Measurements from ENCODE around the gene ITPK1.

DNA sequence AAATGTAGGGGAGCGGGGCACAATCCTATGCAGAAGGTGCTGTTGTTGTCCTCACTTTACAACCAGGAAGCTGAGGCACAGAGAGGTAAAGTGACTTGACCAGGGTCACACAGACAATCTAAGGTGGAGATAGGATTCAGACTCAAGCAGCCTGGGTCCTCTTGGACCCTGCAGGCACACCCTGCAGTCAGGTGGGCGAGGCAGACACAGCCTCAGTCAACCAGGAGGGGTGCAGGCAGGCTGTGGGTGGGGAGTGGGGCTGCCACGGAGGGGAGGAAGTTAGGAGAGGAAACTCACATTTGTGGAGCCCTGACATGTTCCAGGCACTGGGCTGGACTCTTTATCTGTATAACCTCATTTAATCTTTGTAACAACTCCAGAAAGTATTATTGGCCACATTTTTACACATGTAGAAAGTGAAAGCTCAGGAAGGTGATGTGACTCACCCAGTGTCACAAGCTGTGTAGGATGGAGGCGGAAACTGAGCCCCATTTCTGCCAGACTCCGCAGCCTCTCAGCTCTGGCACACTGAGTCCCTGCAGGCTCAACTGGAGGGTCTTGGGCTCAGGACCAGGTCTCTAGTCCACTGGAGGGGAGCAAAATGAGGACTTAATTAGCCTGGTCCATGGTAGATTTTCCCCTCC is 217.7 kb downstream of the ITPK1 start:
- TF ChIP-seq, protein P1, sequence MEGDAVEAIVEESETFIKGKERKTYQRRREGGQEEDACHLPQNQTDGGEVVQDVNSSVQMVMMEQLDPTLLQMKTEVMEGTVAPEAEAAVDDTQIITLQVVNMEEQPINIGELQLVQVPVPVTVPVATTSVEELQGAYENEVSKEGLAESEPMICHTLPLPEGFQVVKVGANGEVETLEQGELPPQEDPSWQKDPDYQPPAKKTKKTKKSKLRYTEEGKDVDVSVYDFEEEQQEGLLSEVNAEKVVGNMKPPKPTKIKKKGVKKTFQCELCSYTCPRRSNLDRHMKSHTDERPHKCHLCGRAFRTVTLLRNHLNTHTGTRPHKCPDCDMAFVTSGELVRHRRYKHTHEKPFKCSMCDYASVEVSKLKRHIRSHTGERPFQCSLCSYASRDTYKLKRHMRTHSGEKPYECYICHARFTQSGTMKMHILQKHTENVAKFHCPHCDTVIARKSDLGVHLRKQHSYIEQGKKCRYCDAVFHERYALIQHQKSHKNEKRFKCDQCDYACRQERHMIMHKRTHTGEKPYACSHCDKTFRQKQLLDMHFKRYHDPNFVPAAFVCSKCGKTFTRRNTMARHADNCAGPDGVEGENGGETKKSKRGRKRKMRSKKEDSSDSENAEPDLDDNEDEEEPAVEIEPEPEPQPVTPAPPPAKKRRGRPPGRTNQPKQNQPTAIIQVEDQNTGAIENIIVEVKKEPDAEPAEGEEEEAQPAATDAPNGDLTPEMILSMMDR (IDR thresholded peaks at IDR 0.05): no peak
- TF ChIP-seq POLR2A (IDR thresholded peaks at IDR 0.05): no peak
